B cell (primary cell): ENCODE results near the gene PGS1. TPM values are rescaled to one million over a fixed set of nuclear protein-coding genes. Genes with fewer than 3 reads are reported as not detected.

Experiments
- ATAC-seq: fragments of 200-7000 bp; cut with Tn5 transposase; one replicate; pipeline ENCODE4 v1.10.0; 2021; ENCODE audit warnings: low read depth, mild to moderate bottlenecking, moderate number of reproducible peaks, moderate library complexity
- CTCF ChIA-PET: fragments of 350-600 bp; sonication (Branson Sonifier 250); formaldehyde crosslinking; loops from one replicate; lab custom pipeline; 2021; ENCODE audit warnings: antibody characterized with exemption, inconsistent platforms; lab: Charles Lee
- POLR2A ChIA-PET: fragments of 350-600 bp; sonication (Branson Sonifier 250); formaldehyde crosslinking; loops from one replicate; lab custom pipeline; 2021; ENCODE audit warnings: antibody characterized with exemption; lab: Charles Lee
- DNase-seq: peaks from one replicate; pipeline ENCODE4 v3.0.0; 2013
- H2AFZ ChIP-seq: 2 replicates; pipeline ENCODE4 v1.6.1; 2012; ENCODE audit warnings: mild to moderate bottlenecking, low read depth, low read length; ENCODE audit not compliant: insufficient read depth, poor library complexity, severe bottlenecking
- H3K27ac ChIP-seq, 2 donors: 1 replicate in 1 of 2; 2 replicates in 1 of 2; pipeline ENCODE4 v1.5.1; 2012 to 2013; ENCODE audit warnings: low read length in 2 of 2, mild to moderate bottlenecking in 2 of 2, moderate library complexity in 1 of 2
- H3K27me3 ChIP-seq, 4 experiments: fragments of 200-600 bp in 1 of 4; sonication (generic) in 1 of 4; replicated peaks in 1 of 4; 1 replicate in 2 of 4; 2 replicates in 2 of 4; pipeline versions ENCODE4 v1.6.1 to v1.7.0; 2013 to 2016; ENCODE audit warnings: low read length in 3 of 4, mild to moderate bottlenecking in 2 of 4, mixed read lengths in 1 of 4, moderate library complexity in 1 of 4; ENCODE audit not compliant: insufficient read depth in 4 of 4, control insufficient read depth in 3 of 4; ENCODE audit errors: control extremely low read depth in 1 of 4
- H3K36me3 ChIP-seq, 2 experiments: replicated peaks in 1 of 2; 1 replicate in 1 of 2; 2 replicates in 1 of 2; pipeline versions ENCODE4 v1.6.1 to v1.7.1; 2013; ENCODE audit warnings: low read length in 1 of 2; ENCODE audit not compliant: insufficient read depth in 2 of 2, control insufficient read depth in 1 of 2; ENCODE audit errors: control extremely low read depth in 1 of 2, extremely low read depth in 1 of 2
- H3K4me1 ChIP-seq, 2 donors: fragments of 200-600 bp in 1 of 2; sonication (generic) in 1 of 2; 1 replicate in 1 of 2; 2 replicates in 1 of 2; pipeline versions ENCODE4 v1.5.1 to v1.6.1; 2013 to 2017; ENCODE audit warnings: low read length in 2 of 2; ENCODE audit not compliant: control insufficient read depth in 2 of 2, insufficient read depth in 2 of 2
- H3K4me2 ChIP-seq: replicated peaks from 2 replicates; pipeline ENCODE3; 2012; ENCODE audit warnings: mild to moderate bottlenecking, low read depth, low read length; ENCODE audit not compliant: poor library complexity, severe bottlenecking
- H3K4me3 ChIP-seq, 5 experiments: fragments of 200-600 bp in 1 of 5; sonication (generic) in 1 of 5; 1 replicate in 3 of 5; 2 replicates in 2 of 5; pipeline versions ENCODE4 v1.5.1 to v1.7.0; 2011 to 2016; ENCODE audit warnings: low read length in 4 of 5, mild to moderate bottlenecking in 4 of 5, low read depth in 2 of 5, control low read depth in 1 of 5, moderate library complexity in 1 of 5; ENCODE audit not compliant: insufficient read depth in 1 of 5; ENCODE audit errors: control extremely low read depth in 1 of 5, extremely low read depth in 1 of 5
- H3K79me2 ChIP-seq: fragments of 200-600 bp; sonication (generic); one replicate; pipeline ENCODE4 v1.6.0; 2016; ENCODE audit warnings: low read length; ENCODE audit not compliant: control insufficient read depth, insufficient read depth
- H3K9ac ChIP-seq: fragments of 200-600 bp; sonication (generic); 2 replicates; pipeline ENCODE4 v1.6.1; 2017; ENCODE audit warnings: mild to moderate bottlenecking, low read length, moderate library complexity
- H3K9me3 ChIP-seq, 3 donors: one replicate each; pipeline versions ENCODE4 v1.6.1 to v1.7.1; 2013; ENCODE audit warnings: low read length in 2 of 3; ENCODE audit not compliant: control insufficient read depth in 2 of 3, insufficient read depth in 1 of 3; ENCODE audit errors: control extremely low read depth in 1 of 3
- H4K20me1 ChIP-seq: 2 replicates; pipeline ENCODE4 v1.6.0; 2012; ENCODE audit warnings: mild to moderate bottlenecking, low read length; ENCODE audit not compliant: insufficient read depth, control insufficient read depth, poor library complexity, severe bottlenecking
- H3K27ac Mint-ChIP-seq: one replicate; pipeline ENCODE4 v1.8.0; 2021; ENCODE audit warnings: mixed read lengths
- H3K27me3 Mint-ChIP-seq: one replicate; pipeline ENCODE4 v1.8.0; 2021; ENCODE audit warnings: mixed read lengths
- H3K4me1 Mint-ChIP-seq: one replicate; pipeline ENCODE4 v1.8.0; 2021; ENCODE audit warnings: mixed read lengths
- H3K4me3 Mint-ChIP-seq: one replicate; pipeline ENCODE4 v1.8.0; 2021; ENCODE audit warnings: mixed read lengths
- H3K9me3 Mint-ChIP-seq: one replicate; pipeline ENCODE4 v1.8.0; 2022; ENCODE audit warnings: mixed read lengths; ENCODE audit not compliant: insufficient read depth
- EZH2 ChIP-seq: IDR thresholded peaks from 2 replicates; pipeline ENCODE4 v1.6.1; 2012; ENCODE audit warnings: borderline replicate concordance, low read depth, mild to moderate bottlenecking, moderate library complexity, low read length; ENCODE audit not compliant: insufficient read depth, poor library complexity, severe bottlenecking
- WGBS: methylation state at CpG from one replicate; pipeline ENCODE4 v1.1.5; 2013; ENCODE audit warnings: missing lambda C conversion rate; ENCODE audit not compliant: insufficient coverage; 5-methylcytosine and 5-hydroxymethylcytosine counted together
- intact Hi-C: fragments of 100-400 bp; cut with micrococcal nuclease; formaldehyde crosslinking; loops from one replicate; pipeline ENCODE4 v1.10.0; 2022
- polyA plus RNA-seq: library from polyadenylated mRNA; depleted of rRNA; stranded (reverse); fragments of >200 nt; gene quantifications from 2 replicates; pipeline ENCODE4 v1.2.3, GENCODE V29; 2012
- total RNA-seq, 2 donors: library from RNA; stranded (reverse); fragments of 120-200 nt in 1 of 2; gene quantifications; 1 replicate in 1 of 2; 2 replicates in 1 of 2; pipeline versions ENCODE4 v1.2.3 to v1.2.4, GENCODE V29; 2013 to 2022
- TF ChIP-seq, protein P1 (sequence below): fragments of 200-600 bp; IDR thresholded peaks from one replicate; pipeline ENCODE4 v1.8.0; 2022; ENCODE audit warnings: antibody characterized with exemption, mild to moderate bottlenecking

PGS1 gene
- total and polyA plus RNA-seq, 2 donors (not counting 1 experiment from before 2014, with no cell fraction given) = 85.1 to 88.3 TPM

- Histone ChIP-seq H3K27ac (no peak overlapping the region), H3K4me2 (no peak overlapping the region), H3K9ac (no peak overlapping the region), H3K36me3 (peaks cover 0 to 36% of the 10 kb centered on the region in 2 experiments), H3K9me3 (no peaks in the 10 kb centered on the region), H3K79me2 (peaks cover 98% of the 10 kb centered on the region), H3K4me3 (no peak overlapping the region), H4K20me1 (peaks cover 98% of the 10 kb centered on the region), H3K27me3 (no peaks in the 10 kb centered on the region), H3K4me1 (peaks cover 27 to 40% of the 10 kb centered on the region in 2 donors), H2AFZ (no peak overlapping the region)
- intact Hi-C loops = no loop called here
- H3K9me3 Mint-ChIP-seq = no peaks in the 10 kb centered on the region
- peaks cover 47% of the 10 kb centered on the region for H3K4me1 Mint-ChIP-seq
- TF ChIP-seq EZH2 = no peak
- TF ChIP-seq, protein P1, sequence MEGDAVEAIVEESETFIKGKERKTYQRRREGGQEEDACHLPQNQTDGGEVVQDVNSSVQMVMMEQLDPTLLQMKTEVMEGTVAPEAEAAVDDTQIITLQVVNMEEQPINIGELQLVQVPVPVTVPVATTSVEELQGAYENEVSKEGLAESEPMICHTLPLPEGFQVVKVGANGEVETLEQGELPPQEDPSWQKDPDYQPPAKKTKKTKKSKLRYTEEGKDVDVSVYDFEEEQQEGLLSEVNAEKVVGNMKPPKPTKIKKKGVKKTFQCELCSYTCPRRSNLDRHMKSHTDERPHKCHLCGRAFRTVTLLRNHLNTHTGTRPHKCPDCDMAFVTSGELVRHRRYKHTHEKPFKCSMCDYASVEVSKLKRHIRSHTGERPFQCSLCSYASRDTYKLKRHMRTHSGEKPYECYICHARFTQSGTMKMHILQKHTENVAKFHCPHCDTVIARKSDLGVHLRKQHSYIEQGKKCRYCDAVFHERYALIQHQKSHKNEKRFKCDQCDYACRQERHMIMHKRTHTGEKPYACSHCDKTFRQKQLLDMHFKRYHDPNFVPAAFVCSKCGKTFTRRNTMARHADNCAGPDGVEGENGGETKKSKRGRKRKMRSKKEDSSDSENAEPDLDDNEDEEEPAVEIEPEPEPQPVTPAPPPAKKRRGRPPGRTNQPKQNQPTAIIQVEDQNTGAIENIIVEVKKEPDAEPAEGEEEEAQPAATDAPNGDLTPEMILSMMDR = no peak
- H3K4me3 Mint-ChIP-seq = no peak overlapping the region
- ATAC-seq = no peak
- H3K27ac Mint-ChIP-seq = peak overlapping the region; percentile 61
- POLR2A ChIA-PET = no interaction called here
- no peak for DNase-seq
- H3K27me3 Mint-ChIP-seq = no peaks in the 10 kb centered on the region
- CTCF ChIA-PET = interaction anchor here (1.1 to 1.4 kb wide), 3 partner anchors 9 to 31 kb away, joined by 4 to 6 read pairs (median 5); no protein-coding TSS in a partner anchor
- 94% methylated on average over 11 of the region's 11 CpGs for WGBS
Measured at GRCh38 chr17:78391051-78391431, 12.6 kb downstream of the PGS1 start.

GRCh38 chr17:78391843-78392242 is 13.4 kb downstream of the PGS1 start:
- DNase-seq (no peak), ATAC-seq (no peak)
- Histone ChIP-seq H2AFZ (no peak overlapping the region), H3K4me3 (no peak overlapping the region), H3K4me1 (peaks cover 19 to 32% of the 10 kb centered on the region in 2 donors), H3K27me3 (no peaks in the 10 kb centered on the region), H3K9me3 (no peaks in the 10 kb centered on the region), H3K4me2 (no peak overlapping the region), H3K79me2 (peaks cover 98% of the 10 kb centered on the region), H3K27ac (no peak overlapping the region), H3K36me3 (peaks cover 0 to 44% of the 10 kb centered on the region in 2 experiments), H4K20me1 (peaks cover 97% of the 10 kb centered on the region), H3K9ac (no peak overlapping the region)
- TF ChIP-seq EZH2 = no peak
- TF ChIP-seq, protein P1 = no peak
- Mint-ChIP-seq H3K27ac (no peak overlapping the region), H3K9me3 (no peaks in the 10 kb centered on the region), H3K27me3 (no peaks in the 10 kb centered on the region), H3K4me3 (no peak overlapping the region), H3K4me1 (peaks cover 38% of the 10 kb centered on the region)
- CTCF ChIA-PET = interaction anchor here (0.9 to 1.4 kb wide), 4 partner anchors 10 to 31 kb away, joined by 4 to 6 read pairs (median 5); no protein-coding TSS in a partner anchor
- intact Hi-C loops = no loop called here
- POLR2A ChIA-PET = no interaction called here
- 92% methylated on average over 3 of the region's 4 CpGs for WGBS
